K562 (cell line): Measurements from ENCODE around the gene SREBF1. TPM values are rescaled to one million over a fixed set of nuclear protein-coding genes. Genes with fewer than 3 reads are reported as not detected.

Experiments used
- ATF7 ChIP-seq: fragments of 450-650 bp; IDR thresholded peaks from 2 replicates; pipeline ENCODE4 v1.7.1; 2014; ENCODE audit warnings: mild to moderate bottlenecking, moderate library complexity
- BRCA1 ChIP-seq, 2 experiments: fragments of 450-650 bp in 1 of 2; sonication (generic) in 1 of 2; formaldehyde crosslinking in 1 of 2; IDR thresholded peaks; 2 replicates each; pipeline versions ENCODE4 v1.5.0 to v1.6.1; 2017 to 2020; ENCODE audit warnings: mild to moderate bottlenecking in 1 of 2, missing genetic modification reagents in 1 of 2
- CHD7 ChIP-seq: fragments of 200-600 bp; sonication (generic); IDR thresholded peaks from one replicate; pipeline ENCODE4 v1.6.1; 2012; ENCODE audit warnings: mild to moderate bottlenecking, low read depth, low read length, inconsistent platforms
- CTCF ChIP-seq, 3 experiments: IDR thresholded peaks in 2 of 3; conservative IDR thresholded peaks in 1 of 3; 2 replicates each; pipeline ENCODE4 v1.5.1; 2011 to 2012; ENCODE audit warnings: low read length in 3 of 3, mild to moderate bottlenecking in 3 of 3, control low read depth in 2 of 3, improper control_type of control experiment in 1 of 3, inconsistent platforms in 1 of 3, low read depth in 1 of 3, mixed read lengths in 1 of 3, moderate library complexity in 1 of 3; ENCODE audit not compliant: insufficient read depth in 2 of 3
- GATAD2A ChIP-seq: fragments of 450-650 bp; IDR thresholded peaks from 2 replicates; pipeline ENCODE4 v1.6.1; 2017
- MAFF ChIP-seq: IDR thresholded peaks from 2 replicates; pipeline ENCODE4 v1.6.1; 2012; ENCODE audit warnings: low read length, improper control_type of control experiment
- MCM5 ChIP-seq: fragments of 450-650 bp; IDR thresholded peaks from 2 replicates; pipeline ENCODE4 v1.6.1; 2016; ENCODE audit warnings: low read depth
- MTA3 ChIP-seq: fragments of 450-650 bp; formaldehyde crosslinking; IDR thresholded peaks from 2 replicates; pipeline ENCODE4 v1.6.1; 2017; ENCODE audit warnings: mild to moderate bottlenecking, borderline replicate concordance
- RCOR1 ChIP-seq, 2 experiments: IDR thresholded peaks; 2 replicates each; pipeline ENCODE4 v1.6.1; 2012; ENCODE audit warnings: low read depth in 2 of 2, low read length in 2 of 2, borderline replicate concordance in 1 of 2, improper control_type of control experiment in 1 of 2
- SUPT5H ChIP-seq: fragments of 450-650 bp; IDR thresholded peaks from 2 replicates; pipeline ENCODE4 v1.6.1; 2016
- THRAP3 ChIP-seq: fragments of 450-650 bp; IDR thresholded peaks from 2 replicates; pipeline ENCODE4 v1.6.1; 2016; ENCODE audit warnings: mild to moderate bottlenecking, inconsistent platforms, borderline replicate concordance
- XRCC5 ChIP-seq: fragments of 200-400 bp; formaldehyde crosslinking; IDR thresholded peaks from 2 replicates; pipeline ENCODE4 v1.6.1; 2017; ENCODE audit warnings: low read depth, mild to moderate bottlenecking, low read length
- ZNF175 ChIP-seq: fragments of 200-800 bp; sonication (Bioruptor generic); IDR thresholded peaks from 2 replicates; pipeline ENCODE4 v1.6.1; 2016; ENCODE audit warnings: low read depth, mild to moderate bottlenecking, missing genetic modification characterization, missing compliant biosample characterization
- ZNF239 ChIP-seq: fragments of 250-450 bp; sonication (Bioruptor Pico); IDR thresholded peaks from 2 replicates; pipeline ENCODE4 v1.4.0; 2020; ENCODE audit warnings: mild to moderate bottlenecking
- polyA plus RNA-seq, 8 experiments: library from polyadenylated mRNA; depleted of rRNA in 4 of 8; stranded (reverse) in 5 of 8; unstranded in 3 of 8; fragments of >200 nt; fragmentation: Nextera tagmentation in 2 of 8; fragmentation: Illumina TruSeq in 1 of 8; extraction: Ambion mirVana in 2 of 8; extraction: Trizol in 1 of 8; gene quantifications; 2 replicates each; pipeline versions ENCODE4 v1.2.1 to v1.2.3, GENCODE V29; 2011 to 2014; ENCODE audit warnings: inconsistent platforms in 1 of 8, missing spikeins in 1 of 8
- total RNA-seq, 7 experiments: library from RNA; depleted of rRNA in 6 of 7; stranded (reverse); fragments of >200 nt in 6 of 7; fragmentation: Illumina TruSeq in 2 of 7; extraction: Trizol in 2 of 7; gene quantifications; 2 replicates each; pipeline versions ENCODE4 v1.2.1 to v1.2.3, GENCODE V29; 2011 to 2021; ENCODE audit warnings: low replicate concordance in 1 of 7

Gene SREBF1
- total and polyA plus RNA-seq, 9 of the 15 experiments (the other 6 are each of a cell fraction or from before 2014, with no cell fraction given), result 1.6 to 169 (median 69.4) TPM

- TF ChIP-seq CHD7 (no peak), MAFF (no peak), ZNF175 (CRISPR knock-in tag) (no peak), RCOR1 (IDR thresholded peaks at IDR 0.05; ENCODE audit: borderline replicate concordance in 1 of 2, low read depth in 2 of 2, low read length in 2 of 2) (peak in 1 of 2 experiments; percentile 44; a peak in 1 of 4 replicates), ZNF239 (CRISPR knock-in tag) (no peak), ATF7 (no peak; the same call in 1 of the 2 replicates), THRAP3 (no peak), GATAD2A (0 out of 2 replicates have a peak, but pooled peaks have one; percentile 36), XRCC5 (no peak), MCM5 (no peak), CTCF (IDR thresholded peaks at IDR 0.05 in 2 of 3, conservative IDR thresholded peaks at IDR 0.05 in 1 of 3; ENCODE audit: insufficient read depth in 2 of 3, low read depth in 1 of 3, low read length in 3 of 3) (peak; percentile 83 to 87 (median 85)), SUPT5H (no peak), MTA3 (0 out of 2 replicates have a peak, but pooled peaks have one; percentile 35), BRCA1 (IDR thresholded peaks at IDR 0.05) (no peak), BRCA1 (CRISPR knock-in tag; IDR thresholded peaks at IDR 0.05) (no peak)
These were observed 23.4 kb upstream of the SREBF1 start (continued) for GRCh38 chr17:17859909-17860765.
